ENCODE data around the gene ROS1.
"Not testable (repeated sequence)": the region's sequence is repeated elsewhere in the genome, so short reads cannot be mapped to it uniquely, and the experiment has no call there.

The ROS1 gene

DNA sequence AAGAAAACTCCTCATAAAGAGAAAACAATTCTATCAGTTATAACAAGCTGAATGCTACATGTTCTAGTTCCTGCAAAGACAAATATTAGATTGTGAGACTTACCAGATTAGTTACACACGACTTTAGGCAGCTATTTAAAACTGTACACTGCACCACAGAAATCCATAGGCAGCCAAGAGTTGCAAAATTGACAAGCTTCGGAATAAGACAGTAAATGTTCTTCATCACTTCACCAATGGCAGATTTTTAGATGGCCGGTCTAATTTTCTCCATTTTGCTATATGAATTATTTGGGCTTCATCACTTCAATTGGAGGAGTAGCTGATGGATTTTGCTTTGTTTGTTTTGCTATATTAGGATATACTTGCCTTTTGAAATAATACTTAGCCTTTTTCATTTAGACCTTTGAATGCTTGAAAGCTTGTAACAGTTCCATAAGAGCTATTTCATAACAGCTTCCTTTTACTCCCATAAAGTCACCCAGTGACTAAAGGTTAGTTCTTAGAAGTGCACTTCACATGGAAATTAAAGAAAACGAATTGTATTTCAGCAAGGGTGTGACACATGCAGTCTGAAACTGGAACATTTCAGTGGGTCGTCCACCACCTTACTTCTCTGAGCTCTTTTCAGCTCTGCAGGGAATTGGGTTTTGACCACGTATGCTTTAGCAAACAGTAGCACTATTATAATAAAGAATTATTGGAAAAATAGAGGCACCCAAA lies at the start of gene ROS1:
TSS of gene ROS1 (minus strand) at position 512 of the 723 bp plus-strand sequence. CDS start at position 226, 286 bp downstream.
- DNase-seq (ENCODE audit: low spot score): no peak

- DNase-seq (ENCODE audit: low spot score): no peak
Observed at GRCh38 chr6:117473401-117473800, 47.7 kb upstream of the ROS1 start.

DNA sequence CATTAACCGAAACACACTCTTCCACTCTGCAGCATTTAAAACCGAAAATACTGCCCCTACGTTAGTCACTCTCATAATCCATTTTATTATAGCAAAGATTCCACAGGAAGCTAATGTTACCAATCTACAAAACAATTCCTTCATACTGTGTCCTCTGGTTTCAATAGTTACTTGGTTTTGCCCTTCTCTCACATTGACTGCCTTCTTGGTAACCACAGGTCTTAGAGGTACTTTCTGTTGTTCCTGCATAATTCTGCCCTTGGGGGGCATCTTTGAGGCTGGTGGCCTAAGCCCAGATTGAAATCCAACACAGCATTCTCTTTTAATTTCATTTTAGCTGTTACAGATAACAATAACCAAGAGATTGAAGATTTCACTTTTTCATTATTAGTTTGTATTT lies 46.9 kb upstream of the ROS1 start:
- no peak for DNase-seq (ENCODE audit: low spot score)

GRCh38 chr6:117469791-117470190 lies 44.0 kb upstream of the ROS1 start:
- DNase-seq (ENCODE audit: low spot score): no peak

GRCh38 chr6:117469356-117469755 lies 43.6 kb upstream of the ROS1 start:
- no peak for DNase-seq (ENCODE audit: low spot score)

GRCh38 chr6:117468527-117468926 lies 42.8 kb upstream of the ROS1 start:
- DNase-seq (ENCODE audit: low spot score): not testable (repeated sequence)

DNA sequence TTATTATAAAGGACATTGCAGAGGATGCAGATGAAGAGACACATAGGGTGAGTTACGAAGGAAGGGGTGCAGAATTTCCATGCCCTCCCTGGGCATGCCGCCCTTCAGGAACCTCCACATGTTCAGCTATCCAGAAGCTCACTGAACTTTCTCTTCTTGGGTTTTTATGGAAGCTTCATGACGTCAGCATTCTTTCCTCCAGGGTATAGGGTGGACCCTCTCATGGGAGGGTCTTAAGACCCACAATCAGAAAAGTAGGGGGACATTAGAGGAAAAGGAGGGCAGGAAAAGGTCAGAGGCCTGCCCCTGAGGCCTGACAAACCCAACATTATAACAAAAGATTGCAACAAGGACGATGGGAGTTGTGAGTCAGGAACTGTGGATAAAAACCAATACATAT lies 42.1 kb upstream of the ROS1 start:
- DNase-seq (ENCODE audit: low spot score): no peak

DNA sequence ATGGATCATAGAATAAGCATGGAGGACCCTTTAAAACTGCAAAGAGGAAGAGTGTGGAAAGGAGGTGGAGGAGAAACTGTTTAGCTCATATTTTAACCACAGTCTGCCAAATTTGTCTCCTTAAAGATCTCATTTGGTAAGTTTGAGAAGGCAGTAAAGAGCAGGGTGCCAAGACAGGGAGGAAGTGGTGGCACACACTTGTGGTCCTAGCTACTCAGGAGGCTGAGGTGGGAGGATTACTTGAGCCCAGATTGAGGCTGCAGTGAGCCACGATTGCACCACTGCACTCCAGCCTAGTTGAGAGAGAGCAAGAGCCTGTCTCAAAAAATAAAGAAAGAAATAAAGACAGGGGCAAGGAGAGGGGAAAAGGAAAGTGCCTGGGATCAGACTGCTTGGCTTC lies 39.9 kb upstream of the ROS1 start:
- DNase-seq (ENCODE audit: low spot score): no peak

DNA sequence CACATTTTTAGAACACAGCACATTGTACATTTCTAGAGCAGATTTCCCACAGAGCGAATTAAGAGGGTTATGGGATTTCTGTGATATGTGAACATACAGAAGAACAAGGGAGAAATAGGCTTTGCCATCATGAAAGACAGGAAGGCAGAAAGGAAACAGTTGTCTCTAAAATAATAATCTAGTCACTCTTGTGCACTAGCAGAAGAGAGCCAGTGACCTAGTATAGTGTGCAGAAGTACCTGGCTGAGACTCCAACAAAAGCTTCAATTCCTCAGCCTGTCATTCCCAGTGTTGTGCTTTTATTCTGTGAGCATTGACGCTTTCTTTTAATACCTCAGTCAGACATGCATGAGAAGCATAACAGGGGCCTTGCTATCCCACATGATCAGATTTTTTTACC lies 39.0 kb upstream of the ROS1 start:
- DNase-seq (ENCODE audit: low spot score): no peak

GRCh38 chr6:117463762-117464665 lies 38.3 kb upstream of the ROS1 start:
- no peak for DNase-seq (ENCODE audit: low spot score)

- no peak for DNase-seq (ENCODE audit: low spot score)
Observed at GRCh38 chr6:117459204-117459944, 33.6 kb upstream of the ROS1 start.

DNA sequence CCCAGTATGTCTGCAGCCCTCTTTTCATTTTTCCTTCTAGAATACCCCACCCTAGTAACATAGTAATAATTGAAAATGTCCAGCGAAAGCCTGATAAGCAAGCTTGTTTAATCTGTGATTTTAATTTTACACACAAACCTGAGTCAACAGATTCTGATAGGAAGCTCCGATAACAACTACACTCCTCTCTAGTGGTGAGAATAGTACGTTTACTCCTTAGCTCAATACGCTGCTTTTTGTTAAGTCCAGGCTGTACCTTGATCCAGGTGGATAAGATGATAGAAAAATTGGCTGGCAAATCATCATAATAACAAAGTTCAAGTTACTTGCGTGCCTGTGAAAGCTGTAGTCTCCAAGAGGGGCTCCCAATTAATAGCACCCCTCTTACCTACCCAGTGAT lies 31.3 kb upstream of the ROS1 start:
- DNase-seq (ENCODE audit: low spot score): no peak

GRCh38 chr6:117456250-117456649 lies 30.5 kb upstream of the ROS1 start:
- no peak for DNase-seq (ENCODE audit: low spot score)

- no peak for DNase-seq (ENCODE audit: low spot score)
Observed at GRCh38 chr6:117451671-117452070, 25.9 kb upstream of the ROS1 start.

GRCh38 chr6:117449549-117450439 lies 24.1 kb upstream of the ROS1 start:
- DNase-seq (ENCODE audit: low spot score): peak; percentile 47

GRCh38 chr6:117448732-117449485 lies 23.2 kb upstream of the ROS1 start:
- DNase-seq (ENCODE audit: low spot score): no peak

DNA sequence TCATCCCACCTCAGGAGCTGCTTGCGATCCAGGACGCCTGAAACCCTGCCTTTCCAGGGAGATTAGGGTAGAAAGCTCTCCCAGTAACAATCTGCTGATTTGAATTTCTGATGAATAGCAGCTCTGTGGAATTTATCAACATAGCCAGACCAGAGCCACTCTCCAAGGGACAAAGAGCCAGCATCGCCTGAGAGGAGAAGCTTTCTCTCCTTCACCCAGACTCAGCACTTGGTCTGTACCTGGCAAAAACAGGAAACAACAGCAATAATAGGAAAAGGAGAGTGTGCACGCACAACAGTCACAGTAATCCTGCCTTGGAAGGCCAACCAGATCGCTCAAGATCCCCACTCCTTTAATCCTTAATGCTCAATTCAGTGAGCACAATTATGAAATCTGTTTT lies 22.3 kb upstream of the ROS1 start:
- no peak for DNase-seq (ENCODE audit: low spot score)

- DNase-seq (ENCODE audit: low spot score): no peak
Observed at GRCh38 chr6:117446861-117447260, 21.1 kb upstream of the ROS1 start.

DNA sequence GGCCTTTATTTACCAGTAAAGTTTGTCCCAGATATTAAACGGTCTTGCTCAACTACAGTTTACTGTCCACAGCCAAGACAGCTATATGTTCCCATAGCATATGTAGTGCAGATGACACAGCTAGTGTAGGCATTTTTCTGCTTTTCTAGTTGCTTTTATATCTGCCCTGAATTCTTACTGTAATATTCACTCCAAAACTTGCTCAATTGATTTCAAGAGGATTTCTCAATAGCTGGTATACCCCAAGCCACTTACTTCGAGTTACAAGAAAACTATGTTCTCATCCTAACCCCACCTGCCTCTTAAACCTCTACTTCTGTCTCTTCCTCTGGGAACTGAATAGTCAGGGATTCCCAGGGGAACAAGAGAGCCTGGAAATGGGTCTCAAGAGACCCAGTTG lies 18.9 kb upstream of the ROS1 start:
- no peak for DNase-seq (ENCODE audit: low spot score)

- DNase-seq (ENCODE audit: low spot score): not testable (repeated sequence)
Observed at GRCh38 chr6:117442313-117442712, 16.6 kb upstream of the ROS1 start.

DNA sequence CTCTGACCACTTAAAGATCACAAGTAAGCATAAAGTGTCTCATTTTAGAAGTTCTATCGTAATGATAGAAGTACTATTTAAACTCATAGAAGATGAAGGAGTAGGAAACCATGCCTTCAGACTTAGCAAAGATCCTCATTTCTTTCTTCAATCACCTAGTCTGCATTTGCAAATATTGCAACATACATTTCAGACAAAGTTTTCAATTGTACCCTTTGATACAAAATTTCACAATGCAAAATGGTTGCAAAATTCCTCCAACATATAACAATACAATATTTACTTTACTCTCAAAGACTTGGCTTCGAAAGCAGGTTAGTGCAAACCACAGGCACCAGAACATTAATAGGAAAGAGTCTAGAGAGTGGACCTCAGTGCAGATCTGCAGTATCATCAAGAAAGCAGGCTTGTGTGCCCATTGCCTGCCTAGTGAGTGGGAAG lies 16.1 kb upstream of the ROS1 start:
- no peak for DNase-seq (ENCODE audit: low spot score)
